Calu3 (cell line): ENCODE data around the gene CCL2. TPM values are rescaled to one million over a fixed set of nuclear protein-coding genes. Genes with fewer than 3 reads are reported as not detected.
A peak's percentile ranks its signal among the peaks of the same experiment; 100 is the strongest.

ENCODE experiments used
- BruUV-seq: library from RNA; stranded (reverse); fragments of 400-500 nt; replicated peaks from 2 replicates; lab custom pipeline; 2021; lab: Mats Ljungman, UMichigan
- CTCF ChIA-PET: fragments of 300-600 bp; sonication (Branson Sonifier 250); formaldehyde crosslinking; loops from one replicate; lab custom pipeline; 2022; ENCODE audit warnings: antibody characterized with exemption; lab: Charles Lee
- DNase-seq: peaks from one replicate; pipeline ENCODE4 v3.0.0; 2022
- H3K27ac Mint-ChIP-seq: one replicate; pipeline ENCODE4 v1.8.0; 2022; ENCODE audit warnings: mixed read lengths; ENCODE audit not compliant: unreplicated experiment
- H3K27me3 Mint-ChIP-seq: one replicate; pipeline ENCODE4 v1.8.0; 2022; ENCODE audit warnings: mixed read lengths; ENCODE audit not compliant: unreplicated experiment
- H3K36me3 Mint-ChIP-seq: one replicate; pipeline ENCODE4 v1.8.0; 2022; ENCODE audit warnings: mild to moderate bottlenecking, moderate library complexity, mixed read lengths; ENCODE audit not compliant: insufficient read depth, unreplicated experiment
- H3K4me1 Mint-ChIP-seq: one replicate; pipeline ENCODE4 v1.8.0; 2022; ENCODE audit warnings: mild to moderate bottlenecking, low read depth, mixed read lengths; ENCODE audit not compliant: unreplicated experiment
- H3K4me3 Mint-ChIP-seq: one replicate; pipeline ENCODE4 v1.8.0; 2022; ENCODE audit warnings: mild to moderate bottlenecking, low read depth, moderate library complexity, mixed read lengths; ENCODE audit not compliant: unreplicated experiment
- H3K9me3 Mint-ChIP-seq: one replicate; pipeline ENCODE4 v1.8.0; 2022; ENCODE audit warnings: low read depth, mixed read lengths; ENCODE audit not compliant: unreplicated experiment
- intact Hi-C: fragments of 100-400 bp; cut with micrococcal nuclease; formaldehyde crosslinking; loops from one replicate; pipeline ENCODE4 v1.10.0; 2022; ENCODE audit not compliant: unreplicated experiment
- total RNA-seq: library from RNA; stranded (reverse); gene quantifications from 2 replicates; pipeline ENCODE4 v1.2.3, GENCODE V29; 2022
- TF ChIP-seq, protein P1 (sequence below): fragments of 200-600 bp; IDR thresholded peaks from one replicate; pipeline ENCODE4 v1.8.0; 2022; ENCODE audit warnings: antibody characterized with exemption; ENCODE audit not compliant: unreplicated experiment

The CCL2 gene
- total RNA-seq, 1 experiment from 2014 or later: 6.0 TPM

DNA sequence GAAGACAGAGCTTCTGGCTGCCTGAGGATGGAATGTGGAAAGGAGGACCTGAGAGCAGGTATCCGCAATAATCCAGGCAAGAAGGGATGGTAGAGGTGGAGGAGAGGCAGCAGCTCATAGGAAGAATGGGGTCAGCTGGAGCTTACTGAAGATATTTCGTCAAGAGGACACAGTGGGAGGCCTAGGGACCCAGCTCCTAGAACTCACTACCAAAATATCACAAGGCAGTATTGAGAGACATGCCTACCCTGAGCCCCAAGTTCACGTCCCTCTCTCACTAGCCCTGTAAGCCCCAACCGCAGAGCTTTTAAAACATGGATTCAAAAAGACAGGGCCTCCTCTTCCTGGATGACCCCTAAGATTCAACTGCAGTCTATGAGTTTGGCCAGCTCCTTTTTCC is 50.0 kb downstream of the CCL2 start:
- peaks cover 88% of the 10 kb centered on the region for H3K27me3 Mint-ChIP-seq
- no peaks in the 10 kb centered on the region for H3K36me3 Mint-ChIP-seq
- H3K9me3 Mint-ChIP-seq: no peaks in the 10 kb centered on the region
- TF ChIP-seq, protein P1, sequence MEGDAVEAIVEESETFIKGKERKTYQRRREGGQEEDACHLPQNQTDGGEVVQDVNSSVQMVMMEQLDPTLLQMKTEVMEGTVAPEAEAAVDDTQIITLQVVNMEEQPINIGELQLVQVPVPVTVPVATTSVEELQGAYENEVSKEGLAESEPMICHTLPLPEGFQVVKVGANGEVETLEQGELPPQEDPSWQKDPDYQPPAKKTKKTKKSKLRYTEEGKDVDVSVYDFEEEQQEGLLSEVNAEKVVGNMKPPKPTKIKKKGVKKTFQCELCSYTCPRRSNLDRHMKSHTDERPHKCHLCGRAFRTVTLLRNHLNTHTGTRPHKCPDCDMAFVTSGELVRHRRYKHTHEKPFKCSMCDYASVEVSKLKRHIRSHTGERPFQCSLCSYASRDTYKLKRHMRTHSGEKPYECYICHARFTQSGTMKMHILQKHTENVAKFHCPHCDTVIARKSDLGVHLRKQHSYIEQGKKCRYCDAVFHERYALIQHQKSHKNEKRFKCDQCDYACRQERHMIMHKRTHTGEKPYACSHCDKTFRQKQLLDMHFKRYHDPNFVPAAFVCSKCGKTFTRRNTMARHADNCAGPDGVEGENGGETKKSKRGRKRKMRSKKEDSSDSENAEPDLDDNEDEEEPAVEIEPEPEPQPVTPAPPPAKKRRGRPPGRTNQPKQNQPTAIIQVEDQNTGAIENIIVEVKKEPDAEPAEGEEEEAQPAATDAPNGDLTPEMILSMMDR: no peak
- H3K4me3 Mint-ChIP-seq: no peak overlapping the region
- H3K4me1 Mint-ChIP-seq: no peaks in the 10 kb centered on the region
- H3K27ac Mint-ChIP-seq: no peak overlapping the region
- intact Hi-C loops: no loop called here
- CTCF ChIA-PET: no interaction called here
- no peak for DNase-seq
- no TSS peak for BruUV-seq

DNA sequence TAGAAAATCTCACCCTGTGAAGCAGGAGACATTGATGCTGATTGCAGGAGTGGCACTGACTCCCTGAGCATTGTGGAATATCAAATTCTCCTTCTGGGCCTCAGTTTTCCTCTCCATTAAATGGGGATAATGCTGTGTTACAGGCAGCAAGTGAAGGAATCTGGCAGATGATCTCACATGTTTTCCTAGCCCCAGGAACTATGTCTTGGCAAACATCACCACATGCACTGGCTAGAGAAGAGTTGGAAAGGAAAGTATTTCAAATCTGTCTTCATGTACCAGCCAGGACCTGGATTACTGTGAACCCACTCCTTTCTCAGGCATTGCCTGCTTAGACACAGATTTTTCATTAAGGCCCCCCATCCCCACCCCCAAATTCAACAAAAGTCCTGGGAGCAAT is 50.5 kb downstream of the CCL2 start:
- intact Hi-C loops: loop anchor here (2.0 kb wide), 1 partner anchor 105 kb away; no protein-coding TSS in a partner anchor
- TF ChIP-seq, protein P1: no peak
- H3K9me3 Mint-ChIP-seq: no peaks in the 10 kb centered on the region
- peaks cover 86% of the 10 kb centered on the region for H3K27me3 Mint-ChIP-seq
- H3K4me3 Mint-ChIP-seq: no peak overlapping the region
- H3K27ac Mint-ChIP-seq: no peak overlapping the region
- CTCF ChIA-PET: interaction anchor here (1.2 kb wide), 2 partner anchors 56 to 105 kb away, joined by 8 to 12 read pairs; no protein-coding TSS in a partner anchor
- no peaks in the 10 kb centered on the region for H3K36me3 Mint-ChIP-seq
- no peaks in the 10 kb centered on the region for H3K4me1 Mint-ChIP-seq
- no peak for DNase-seq
- BruUV-seq: no TSS peak

DNA sequence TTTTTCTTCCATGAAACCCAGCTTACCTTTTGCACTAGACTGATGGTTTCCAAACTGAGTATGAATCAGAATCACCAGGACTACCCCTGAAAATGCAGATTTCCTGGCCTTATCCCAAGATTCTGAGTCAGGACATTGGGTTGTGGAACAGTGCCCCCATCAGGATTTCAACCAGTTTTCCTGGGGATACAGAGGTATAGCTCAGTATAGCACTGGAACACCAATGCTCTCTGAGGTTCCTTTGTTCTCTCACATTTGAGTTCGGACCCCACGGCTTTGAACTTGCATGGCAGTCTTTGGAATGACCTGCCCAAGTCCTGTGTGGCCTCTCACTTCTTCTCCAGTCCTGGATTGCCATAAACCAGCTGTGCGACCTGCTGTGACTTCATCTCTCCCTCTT is 51.4 kb downstream of the CCL2 start:
- no peaks in the 10 kb centered on the region for H3K4me1 Mint-ChIP-seq
- H3K4me3 Mint-ChIP-seq: no peak overlapping the region
- intact Hi-C loops: loop anchor here (2.0 kb wide), 1 partner anchor 106 kb away; no protein-coding TSS in a partner anchor
- no peaks in the 10 kb centered on the region for H3K36me3 Mint-ChIP-seq
- H3K9me3 Mint-ChIP-seq: no peaks in the 10 kb centered on the region
- peaks cover 78% of the 10 kb centered on the region for H3K27me3 Mint-ChIP-seq
- BruUV-seq: no TSS peak
- TF ChIP-seq, protein P1: no peak
- CTCF ChIA-PET: interaction anchor here (0.6 to 1.4 kb wide), 4 partner anchors 55 to 108 kb away, joined by 3 to 12 read pairs (median 6); no protein-coding TSS in a partner anchor
- DNase-seq: peak; percentile 15
- no peak overlapping the region for H3K27ac Mint-ChIP-seq

Other genes with a start within 250 kb of the CCL2 start
- gene CCL7, start 14.9 kb downstream of the CCL2 start, total RNA-seq: not detected in 2 replicates
- gene CCL11, start 30.5 kb downstream of the CCL2 start, total RNA-seq: not detected in 2 replicates
- not detected in 2 replicates for gene CCL8, start 64.2 kb downstream of the CCL2 start, total RNA-seq
- gene CCL13, start 101.2 kb downstream of the CCL2 start, total RNA-seq: not detected in 2 replicates
- not detected in 2 replicates for gene CCL1, start 107.9 kb downstream of the CCL2 start, total RNA-seq